ENCODE results near the gene TTLL4.

GRCh38 chr2:218719457-218719856 lies 8.8 kb downstream of the TTLL4 start:
- TF ChIP-seq CTCF (IDR thresholded peaks at IDR 0.05), result no peak
- no peak for TF ChIP-seq EZH2 (IDR thresholded peaks at IDR 0.05; ENCODE audit: borderline replicate concordance, insufficient read depth, low read depth, low read length, poor library complexity, severe bottlenecking)
